NCI-H82 treated with DMSO at 0.1 percent for 48 hours (cell line): ENCODE measurements around the gene SUCNR1.
"Not testable (repeated sequence)": the region's sequence is repeated elsewhere in the genome, so short reads cannot be mapped to it uniquely, and the experiment has no call there.

Experiments used
- DNase-seq: peaks from one replicate; lab custom pipeline; 2025; ENCODE audit not compliant: unreplicated experiment; lab: John Stamatoyannopoulos, UW

The SUCNR1 gene

DNA sequence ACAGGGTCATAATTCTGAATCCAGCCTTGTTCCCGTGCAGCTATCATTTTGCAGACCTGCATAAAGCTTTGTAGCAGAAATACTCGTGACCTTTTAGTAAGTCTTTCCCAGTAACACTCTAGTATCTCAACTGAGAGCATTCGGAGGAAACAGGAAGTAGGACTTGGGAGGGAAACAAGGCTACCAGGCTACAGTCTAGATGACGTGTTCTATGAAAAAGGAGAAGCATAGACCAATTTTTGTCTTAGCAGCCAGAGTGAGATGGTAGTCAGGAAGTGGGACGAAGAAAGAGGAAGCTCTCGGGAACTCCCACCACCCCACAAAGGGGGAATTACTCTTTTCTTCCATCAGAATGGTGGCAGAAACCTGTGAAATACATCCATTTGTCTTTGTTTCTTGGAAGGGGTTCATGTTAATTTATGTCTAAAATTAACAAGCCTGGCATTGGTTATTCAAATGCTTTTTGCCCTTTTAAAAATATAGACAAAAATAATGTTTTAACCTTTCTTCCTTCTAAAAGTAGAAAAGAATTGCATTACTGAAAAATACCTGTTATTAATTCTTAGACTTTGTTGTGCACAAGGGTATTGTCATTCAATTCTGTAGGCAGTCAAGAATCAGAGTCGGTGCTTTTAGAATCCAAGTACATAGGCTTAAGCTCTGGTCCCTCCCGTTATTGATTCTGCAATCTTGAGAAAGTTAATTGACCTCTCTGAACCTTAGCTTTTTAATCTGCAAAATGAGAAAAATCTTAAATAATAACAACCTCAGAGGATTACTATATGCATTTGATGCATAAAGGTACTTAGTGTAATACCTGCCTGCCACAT is 1.6 kb upstream of the SUCNR1 start:
- no peak for DNase-seq

DNA sequence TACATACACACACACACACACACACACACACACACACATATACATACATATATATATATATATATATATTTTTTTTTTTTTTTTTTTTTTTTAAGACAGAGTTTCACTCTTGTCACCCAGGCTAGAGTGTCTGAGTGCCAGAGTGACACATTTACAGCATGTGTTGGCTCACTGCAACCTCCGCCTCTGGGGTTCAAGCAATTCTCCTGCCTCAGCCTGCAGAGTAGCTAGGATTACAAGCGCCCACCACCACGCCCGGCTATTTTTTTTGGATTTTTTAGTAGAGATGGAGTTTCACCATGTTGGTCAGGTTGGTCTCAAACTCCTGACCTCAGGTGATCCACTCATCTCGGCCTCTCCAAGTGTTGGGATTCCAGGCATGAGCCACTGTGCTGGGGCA is 636 bp downstream of the SUCNR1 start:
- DNase-seq, result not testable (repeated sequence)

DNA sequence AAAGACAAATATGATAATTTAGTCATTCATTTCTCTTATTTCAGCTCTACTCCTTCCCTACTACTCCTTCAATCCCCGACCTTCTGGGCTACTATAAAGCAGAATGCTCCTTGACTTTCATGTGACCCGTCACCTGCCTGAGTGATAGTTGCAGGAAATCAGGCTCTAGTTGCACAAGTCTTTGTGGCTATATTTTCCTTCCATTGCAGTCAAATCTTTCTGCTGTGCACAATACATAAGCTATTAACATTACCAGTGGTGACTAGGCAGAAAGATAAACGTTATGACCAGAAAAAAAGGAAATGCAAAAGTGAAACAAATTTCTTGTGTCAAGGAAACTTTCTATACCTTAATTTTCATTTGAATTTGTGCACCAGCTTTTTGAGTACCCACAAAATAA is 2.3 kb downstream of the SUCNR1 start:
- no peak for DNase-seq

DNA sequence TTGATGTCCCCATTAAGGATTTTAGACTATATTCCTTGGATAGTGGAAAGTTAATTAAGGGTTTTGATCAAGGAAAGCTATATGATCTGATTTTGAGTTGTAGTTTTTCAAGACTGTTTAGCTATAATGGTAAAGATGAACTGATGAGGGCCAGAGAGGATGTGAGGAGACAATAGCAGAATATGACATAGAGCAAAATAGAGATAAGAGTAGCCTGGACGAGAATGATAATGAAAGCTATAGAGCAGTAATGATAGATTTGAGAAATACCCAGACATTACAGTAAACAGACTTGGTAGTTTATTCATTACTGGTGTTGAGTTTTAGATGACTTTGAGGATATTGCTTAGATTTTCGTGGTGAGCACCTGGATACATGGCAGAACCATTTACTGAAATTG is 3.8 kb downstream of the SUCNR1 start:
- no peak for DNase-seq

DNA sequence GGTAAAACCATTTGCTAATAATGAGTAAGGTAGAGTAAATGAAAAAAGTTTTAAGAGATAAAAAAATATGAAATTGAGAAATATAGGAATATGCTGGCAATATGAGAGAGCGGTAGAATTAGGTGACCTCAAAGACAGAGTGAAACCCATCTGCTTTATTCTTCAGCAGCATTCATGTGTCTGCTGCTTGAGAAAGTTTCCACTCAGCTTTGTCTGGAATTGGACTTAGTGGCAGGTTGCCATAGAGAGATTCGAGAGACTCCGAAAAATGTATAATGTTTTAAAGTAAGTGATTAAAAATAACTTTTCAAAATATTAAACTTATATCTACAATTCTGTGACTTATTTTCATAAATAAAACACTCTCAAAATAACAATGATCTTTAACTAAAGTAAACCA is 5.0 kb downstream of the SUCNR1 start:
- DNase-seq, result no peak

DNA sequence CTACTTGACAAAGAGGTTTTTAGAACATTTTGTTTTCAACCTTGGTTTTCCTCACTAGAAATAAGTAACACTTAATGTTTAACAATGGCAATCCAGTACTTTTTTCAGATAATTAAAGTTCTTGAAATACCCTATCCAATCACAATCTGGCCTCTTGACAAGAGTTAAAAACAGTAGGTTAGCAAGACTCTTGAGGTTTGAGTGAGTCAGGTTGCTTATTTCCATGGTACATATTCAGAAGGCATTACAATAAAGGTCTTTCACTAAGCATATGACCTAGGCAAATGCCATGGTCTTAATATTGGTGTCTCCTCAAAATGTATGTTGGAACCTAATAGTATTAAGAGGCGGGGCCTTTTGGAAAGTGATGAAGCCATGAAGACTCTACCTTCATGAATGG is 5.6 kb downstream of the SUCNR1 start:
- no peak for DNase-seq

DNA sequence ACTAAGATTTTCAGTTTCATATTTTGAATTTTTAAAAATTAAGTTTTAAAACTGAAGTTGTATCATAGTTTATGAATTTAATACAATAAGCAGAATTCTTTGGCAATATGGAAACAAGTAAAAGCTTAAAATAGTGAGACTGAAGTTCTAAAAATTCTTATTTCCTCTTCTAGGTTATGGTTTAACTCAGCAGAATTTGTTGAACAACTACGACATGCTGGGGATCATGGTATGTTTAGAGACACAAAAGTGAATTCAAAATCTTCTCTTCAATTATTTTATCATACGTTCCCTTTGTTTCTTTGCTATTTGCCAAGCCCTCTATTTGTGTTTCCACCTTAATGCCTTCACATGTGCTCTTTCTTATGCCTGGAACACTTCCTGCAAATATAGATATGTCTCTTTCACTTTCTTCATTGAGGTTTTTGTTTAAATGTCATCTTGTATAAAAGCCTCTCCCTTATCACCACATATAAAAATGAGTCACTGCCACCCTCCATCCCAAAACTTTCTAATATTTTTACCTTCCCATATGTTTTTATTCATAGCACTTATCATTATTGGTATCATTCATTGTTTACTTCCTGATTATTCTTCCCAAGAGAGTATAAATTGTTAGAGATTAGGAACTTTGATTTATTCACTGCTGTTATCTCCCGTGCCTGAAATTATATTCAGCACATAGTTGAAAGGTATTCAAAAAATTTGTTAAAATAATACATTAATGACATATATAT is 6.4 kb downstream of the SUCNR1 start:
- DNase-seq, result no peak

DNA sequence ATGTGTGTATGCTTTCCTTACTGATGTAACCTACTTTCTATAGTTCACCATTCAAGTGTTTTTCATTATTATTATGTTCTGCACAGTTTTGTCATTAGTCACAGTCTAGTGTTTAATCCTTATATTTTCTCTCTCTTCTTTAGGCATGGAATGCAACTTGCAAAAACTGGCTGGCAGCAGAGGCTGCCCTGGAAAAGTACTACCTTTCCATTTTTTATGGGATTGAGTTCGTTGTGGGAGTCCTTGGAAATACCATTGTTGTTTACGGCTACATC is 6.9 kb downstream of the SUCNR1 start:
- no peak for DNase-seq

DNA sequence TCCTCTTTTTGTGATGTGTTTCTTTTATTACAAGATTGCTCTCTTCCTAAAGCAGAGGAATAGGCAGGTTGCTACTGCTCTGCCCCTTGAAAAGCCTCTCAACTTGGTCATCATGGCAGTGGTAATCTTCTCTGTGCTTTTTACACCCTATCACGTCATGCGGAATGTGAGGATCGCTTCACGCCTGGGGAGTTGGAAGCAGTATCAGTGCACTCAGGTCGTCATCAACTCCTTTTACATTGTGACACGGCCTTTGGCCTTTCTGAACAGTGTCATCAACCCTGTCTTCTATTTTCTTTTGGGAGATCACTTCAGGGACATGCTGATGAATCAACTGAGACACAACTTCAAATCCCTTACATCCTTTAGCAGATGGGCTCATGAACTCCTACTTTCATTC is 7.7 kb downstream of the SUCNR1 start:
- DNase-seq, result no peak

DNA sequence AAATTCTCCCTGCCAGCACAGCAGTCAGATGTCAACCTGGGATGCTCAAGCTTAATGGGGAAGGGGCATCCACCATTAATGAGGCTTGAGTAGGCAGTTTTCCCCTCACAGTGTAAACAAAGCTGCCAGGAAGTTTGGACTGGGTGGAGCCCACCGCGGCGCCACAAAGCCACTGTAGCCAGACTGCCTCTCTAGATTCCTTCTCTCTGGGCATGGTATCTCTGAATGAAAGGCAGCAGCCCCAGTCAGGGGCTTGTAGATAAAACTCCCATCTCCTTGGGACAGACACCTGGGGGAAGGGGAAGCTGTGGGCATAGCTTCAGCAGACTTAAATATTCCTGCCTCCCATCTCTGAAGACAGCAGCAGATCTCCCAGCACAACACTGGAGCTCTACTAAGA is 12.0 kb downstream of the SUCNR1 start:
- not testable (repeated sequence) for DNase-seq

DNA sequence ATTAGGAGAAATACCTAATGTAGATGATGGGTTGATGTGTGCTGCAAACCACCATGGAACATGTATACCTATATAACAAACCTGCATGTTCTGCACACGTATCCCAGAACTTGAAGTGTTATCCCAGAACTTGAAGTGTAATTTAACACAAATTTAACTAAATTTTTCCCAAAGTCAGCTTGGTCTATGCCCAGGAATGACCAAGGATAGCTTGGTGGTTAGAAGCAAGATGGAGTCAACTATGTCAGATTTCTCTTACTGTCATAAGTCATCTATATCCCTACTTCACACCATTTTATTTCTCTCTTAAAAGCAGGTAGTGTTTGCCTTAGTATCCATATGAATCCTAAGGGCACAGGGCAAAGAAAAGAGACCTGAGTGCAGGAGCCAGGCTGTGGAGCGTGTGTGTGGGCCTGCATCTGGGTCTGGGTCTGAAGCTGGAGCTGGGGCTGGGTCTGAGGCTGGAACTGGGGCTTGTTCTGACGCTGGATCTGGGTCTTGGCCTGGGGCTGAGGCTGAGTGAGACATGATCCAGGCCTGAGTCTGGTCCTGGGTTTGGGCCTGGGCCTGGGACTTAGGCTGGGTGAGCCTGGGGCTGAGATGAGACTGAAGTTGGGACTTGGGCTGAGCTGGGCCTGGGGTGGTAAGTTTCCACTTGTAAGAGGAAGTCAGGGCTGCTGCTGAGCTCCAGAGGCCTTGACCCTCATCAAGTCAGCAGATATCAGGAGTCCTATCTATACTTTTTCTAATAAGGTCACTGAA is 14.2 kb downstream of the SUCNR1 start:
- not testable (repeated sequence) for DNase-seq

DNA sequence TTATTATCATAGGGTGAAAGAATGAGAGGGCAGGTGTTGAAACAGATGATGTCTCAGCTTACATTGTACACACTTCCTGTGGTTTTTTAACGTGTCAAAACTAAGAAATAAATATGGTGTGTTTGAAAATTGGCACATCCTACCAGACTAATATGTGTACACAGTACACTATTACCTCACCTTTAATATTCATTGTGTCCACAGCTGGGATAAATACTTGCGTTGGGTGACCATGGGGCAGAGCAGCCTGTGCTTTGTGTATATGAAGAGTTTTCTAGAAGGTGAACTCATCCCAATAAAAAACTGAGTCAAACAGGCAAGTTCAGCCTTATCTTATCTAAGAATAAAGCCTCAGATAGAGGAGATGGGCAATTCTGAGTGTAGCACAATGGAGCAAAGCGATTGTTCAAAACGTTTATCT is 17.3 kb downstream of the SUCNR1 start:
- no peak for DNase-seq

DNA sequence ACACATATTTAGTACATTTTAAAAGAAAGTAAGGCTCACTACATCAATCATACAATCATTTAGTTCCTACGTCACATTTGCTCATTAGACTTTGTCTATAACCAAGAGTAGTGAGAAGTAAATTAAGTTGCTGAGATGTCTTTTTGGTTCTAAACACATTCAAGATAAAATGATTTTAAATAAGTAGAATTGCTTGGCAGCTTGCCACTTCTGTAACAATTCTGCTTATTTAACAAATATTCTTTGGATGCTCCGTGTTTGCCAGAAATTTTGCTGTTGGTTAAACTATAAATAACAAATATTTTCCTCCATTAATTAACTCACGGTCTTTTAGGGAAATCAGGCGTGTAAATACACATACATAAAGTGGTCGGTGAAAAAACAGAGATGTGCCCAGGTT is 18.3 kb downstream of the SUCNR1 start:
- no peak for DNase-seq

DNA sequence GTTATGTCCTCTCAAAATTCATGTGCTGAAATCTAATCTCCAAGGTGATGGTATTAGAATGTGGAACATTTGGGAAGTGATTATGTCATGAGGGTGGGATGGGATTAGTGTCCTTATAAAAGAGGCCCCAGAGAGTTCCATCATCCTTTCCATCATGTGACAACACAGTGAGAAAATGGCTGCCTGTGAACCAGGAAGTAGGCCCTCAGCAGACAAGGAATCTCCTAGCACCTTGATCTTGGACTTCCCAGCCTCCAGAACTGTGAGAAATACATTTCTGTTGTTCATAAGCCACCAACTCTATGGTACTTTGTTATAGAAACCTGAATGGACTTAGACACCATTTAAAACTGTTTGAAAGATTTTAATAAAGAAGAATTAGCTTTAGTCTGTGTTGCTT is 20.8 kb downstream of the SUCNR1 start:
- no peak for DNase-seq

DNA sequence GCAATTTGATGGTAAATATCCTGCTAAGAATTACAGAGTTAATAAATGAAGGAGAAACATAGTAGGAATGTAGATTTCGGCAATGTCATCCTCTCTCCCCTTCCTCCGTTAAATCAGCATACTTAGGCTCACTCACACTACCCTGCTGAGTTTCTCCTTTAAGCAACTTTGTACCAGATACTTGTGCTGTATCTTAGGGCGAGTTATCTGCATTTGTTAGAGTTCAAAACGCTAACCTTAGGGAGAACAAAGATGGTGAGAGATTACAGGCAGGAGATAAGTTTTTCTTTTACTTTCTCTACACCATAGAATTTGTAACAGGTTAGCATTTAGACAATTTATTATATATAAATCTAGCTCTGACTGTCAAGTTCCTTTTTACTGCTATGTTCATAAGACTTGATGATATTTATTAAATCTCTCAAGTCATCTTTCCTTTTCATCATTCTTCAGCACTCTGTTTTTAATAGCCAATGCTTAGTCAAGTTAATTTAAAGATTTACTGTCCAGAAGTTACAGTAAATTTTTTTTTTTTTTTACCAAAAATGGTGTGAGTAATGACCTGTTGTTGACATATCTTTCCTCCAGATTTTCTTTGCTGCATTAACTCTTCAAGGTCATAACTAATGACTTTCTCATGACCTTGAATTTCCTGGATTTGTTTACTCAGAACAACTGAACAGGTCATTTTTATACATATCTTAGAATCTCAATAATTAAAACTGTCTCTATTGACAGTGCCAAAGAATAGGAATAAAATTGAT is 22.2 kb downstream of the SUCNR1 start:
- DNase-seq, result no peak

DNA sequence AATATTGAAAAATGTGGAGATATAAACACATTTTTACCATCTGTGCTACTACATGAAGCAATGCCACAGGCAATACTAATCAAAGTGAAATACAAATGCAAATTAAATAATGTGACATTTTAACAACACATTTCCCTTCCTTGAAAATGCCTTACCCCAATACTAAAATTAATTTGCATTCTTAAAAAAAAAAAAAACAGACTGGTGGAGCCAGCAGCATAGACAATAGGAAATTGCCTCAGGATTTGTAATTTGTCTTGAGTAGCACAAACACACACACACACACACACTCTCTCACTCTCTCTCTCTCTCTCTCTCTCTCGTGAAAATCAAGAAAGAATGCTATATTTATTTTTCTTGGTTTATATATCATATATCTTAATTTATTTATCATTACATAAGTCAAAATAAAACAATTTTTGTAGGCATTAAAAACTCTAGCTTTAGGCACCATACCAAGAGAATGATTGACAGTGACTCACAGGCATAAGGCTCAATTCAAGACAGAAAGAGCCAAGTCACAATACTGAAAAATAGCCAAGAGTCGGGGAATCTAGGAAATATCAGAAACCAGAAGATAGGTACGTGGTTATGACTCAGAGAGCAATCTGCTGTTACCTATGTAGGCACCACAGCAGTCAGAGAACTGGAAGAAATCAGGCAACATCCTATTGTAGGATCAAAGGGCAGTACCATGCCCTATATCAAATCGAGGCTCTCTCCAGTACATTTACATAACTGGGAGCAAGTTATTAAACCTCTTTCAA is 23.0 kb downstream of the SUCNR1 start:
- no peak for DNase-seq

DNA sequence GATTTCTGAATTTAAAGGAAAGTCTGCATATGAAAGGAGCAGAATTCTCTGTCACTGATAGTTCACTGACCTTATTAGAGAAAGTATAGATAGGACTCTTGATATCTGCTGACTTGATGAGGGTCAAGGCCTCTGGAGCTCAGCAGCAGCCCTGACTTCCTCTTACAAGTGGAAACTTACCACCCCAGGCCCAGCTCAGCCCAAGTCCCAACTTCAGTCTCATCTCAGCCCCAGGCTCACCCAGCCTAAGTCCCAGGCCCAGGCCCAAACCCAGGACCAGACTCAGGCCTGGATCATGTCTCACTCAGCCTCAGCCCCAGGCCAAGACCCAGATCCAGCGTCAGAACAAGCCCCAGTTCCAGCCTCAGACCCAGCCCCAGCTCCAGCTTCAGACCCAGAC is 24.7 kb downstream of the SUCNR1 start:
- DNase-seq, result not testable (repeated sequence)

DNA sequence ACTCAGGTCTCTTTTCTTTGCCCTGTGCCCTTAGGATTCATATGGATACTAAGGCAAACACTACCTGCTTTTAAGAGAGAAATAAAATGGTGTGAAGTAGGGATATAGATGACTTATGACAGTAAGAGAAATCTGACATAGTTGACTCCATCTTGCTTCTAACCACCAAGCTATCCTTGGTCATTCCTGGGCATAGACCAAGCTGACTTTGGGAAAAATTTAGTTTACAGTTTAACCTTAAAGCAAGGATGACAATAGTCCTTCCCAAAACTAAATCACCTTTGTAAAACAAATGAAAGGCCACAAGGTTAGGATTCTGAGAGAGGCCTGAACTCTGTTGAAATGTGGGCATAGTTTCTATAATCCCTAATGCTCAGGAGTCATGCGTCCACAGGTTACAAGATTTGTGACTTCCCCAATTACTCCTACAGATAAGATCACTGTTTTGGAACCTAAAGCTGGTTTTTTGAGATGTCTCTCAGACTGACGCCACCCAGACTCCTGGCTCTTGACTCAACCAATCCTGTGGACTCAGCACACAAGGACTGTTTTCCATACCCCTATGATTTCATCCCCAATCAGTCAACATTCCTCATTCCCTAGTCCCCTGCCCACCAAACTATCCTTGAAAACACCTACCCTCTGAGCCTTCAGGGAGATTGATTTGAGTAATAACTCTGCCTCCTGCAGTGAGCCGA is 25.3 kb downstream of the SUCNR1 start:
- not testable (repeated sequence) for DNase-seq

DNA sequence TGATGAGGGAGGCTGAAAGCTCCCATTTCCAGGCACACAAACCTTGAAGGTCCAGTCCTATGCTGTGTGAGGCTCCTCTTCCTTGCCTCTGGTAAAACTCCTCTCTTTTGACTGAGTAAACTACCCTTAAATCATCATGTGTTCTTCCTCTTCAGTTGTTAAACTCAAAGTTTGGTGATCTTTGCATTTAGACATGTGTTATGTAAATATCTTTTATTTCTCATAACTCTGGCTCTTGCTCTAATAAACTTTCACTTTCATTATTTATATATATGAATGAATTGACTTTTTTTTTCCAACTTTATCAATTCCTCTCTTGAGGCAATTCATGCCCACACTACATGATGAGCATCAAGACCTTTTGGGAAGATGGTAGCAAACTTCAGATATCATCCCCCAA is 26.6 kb downstream of the SUCNR1 start:
- no peak for DNase-seq

DNA sequence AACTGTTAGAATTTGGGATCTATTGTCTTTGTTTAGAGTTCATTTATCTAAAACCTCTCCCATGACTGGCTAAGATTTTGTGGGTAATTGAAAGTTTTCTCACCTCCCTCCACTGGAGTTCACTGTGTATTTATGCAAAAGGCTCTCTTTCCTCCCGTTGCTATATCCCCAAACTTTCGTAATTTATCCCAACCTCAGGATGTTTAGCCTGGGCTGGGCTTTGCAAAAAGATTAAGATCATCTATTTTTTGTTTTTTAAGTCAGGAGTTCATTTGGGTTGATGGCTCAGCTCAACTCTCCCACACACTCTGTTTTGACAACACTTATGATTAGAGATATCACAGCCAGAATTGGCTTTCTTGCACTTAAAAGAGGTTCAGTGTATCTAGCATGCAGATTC is 27.0 kb downstream of the SUCNR1 start:
- DNase-seq, result no peak
